Measurements from ENCODE around the gene PYGM.
"Not testable (repeated sequence)": the region's sequence is repeated elsewhere in the genome, so short reads cannot be mapped to it uniquely, and the experiment has no call there.

Gene PYGM

GRCh38 chr11:64714666-64715065, 45.1 kb downstream of the PYGM start:
- no peak for DNase-seq

GRCh38 chr11:64713781-64714363, 45.9 kb downstream of the PYGM start:
- no peak for DNase-seq

DNA sequence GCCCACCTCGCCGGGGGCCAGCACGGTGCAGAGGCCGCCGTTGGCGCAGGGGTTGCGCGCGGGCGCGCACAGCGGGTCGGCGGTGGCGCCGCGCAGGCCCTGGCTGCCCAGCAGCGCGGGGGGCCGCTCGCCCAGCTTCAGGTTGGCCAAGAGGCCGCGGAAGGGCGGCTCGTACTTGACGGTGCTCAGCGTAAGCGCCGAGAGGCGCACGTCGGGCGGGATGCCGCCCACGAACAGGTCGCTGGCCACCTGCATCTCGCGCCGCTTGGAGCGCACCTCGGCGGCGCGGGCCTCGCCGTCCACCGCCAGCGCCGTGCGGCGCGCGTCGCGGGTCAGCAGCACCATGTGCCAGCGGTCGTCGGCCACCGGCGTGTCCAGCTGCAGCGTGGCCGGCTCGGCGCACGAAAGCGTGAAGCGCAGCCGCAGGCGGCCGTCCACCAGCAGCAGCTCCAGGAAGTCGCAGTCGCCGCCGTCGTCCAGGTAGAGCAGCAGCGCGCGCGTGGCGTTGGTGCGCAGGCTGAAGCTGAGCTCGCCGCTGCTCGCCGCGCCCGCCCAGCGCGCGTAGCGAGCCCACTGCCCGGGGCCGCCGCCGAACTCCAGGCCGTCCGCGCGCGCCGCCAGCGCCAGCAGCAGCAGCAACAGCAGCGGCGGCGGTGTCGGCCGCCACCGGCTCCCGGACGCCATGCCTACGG, 46.6 kb downstream of the PYGM start:
- no peak for DNase-seq

DNA sequence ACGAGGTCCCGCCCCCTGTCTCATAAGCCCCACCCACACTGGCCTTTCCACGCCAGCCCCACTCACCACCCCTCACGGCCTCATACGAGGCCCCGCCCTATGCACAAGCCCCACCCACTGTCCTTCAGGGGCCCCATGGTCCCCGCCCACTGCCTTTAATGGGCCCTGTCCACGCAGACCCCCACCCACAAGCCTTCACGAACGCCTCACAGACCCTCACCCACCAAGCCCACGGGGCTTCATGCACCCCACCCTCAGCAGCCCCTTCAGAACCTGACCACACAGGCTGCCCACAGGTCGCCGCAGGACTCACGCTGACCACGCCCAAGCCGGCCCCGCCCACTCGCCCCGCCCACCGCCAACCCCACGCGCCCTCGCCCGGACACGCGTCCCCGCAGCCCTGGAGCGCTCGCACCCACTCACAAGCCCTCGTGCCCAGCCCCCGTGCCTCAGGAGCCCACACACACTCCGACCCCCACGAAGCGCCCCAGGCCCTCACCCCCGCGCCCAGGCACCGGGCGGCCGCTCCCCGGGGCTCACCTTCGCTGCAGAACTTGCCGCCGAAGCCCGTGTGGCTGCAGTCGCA, 47.3 kb downstream of the PYGM start:
- no peak for DNase-seq

DNA sequence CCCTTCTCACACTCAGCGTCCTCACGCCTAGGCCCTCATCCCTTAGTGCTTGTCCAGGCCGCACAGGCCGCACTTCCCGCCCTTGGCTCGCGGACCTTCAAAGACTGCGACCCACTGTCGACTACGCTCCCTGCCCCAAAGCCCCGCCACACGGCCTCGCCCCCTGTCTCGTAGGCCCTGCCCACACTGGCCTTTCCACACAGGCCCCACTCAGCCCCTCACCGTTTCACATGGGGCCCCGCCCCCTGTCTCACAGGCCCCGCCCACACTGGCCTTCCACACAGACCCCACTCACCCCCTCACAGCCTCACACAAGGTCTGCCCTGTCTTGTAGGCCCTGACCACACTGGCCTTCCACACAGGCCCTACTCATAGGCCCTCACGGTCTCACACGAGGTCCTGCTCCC, 47.8 kb downstream of the PYGM start:
- DNase-seq = no peak

- DNase-seq = no peak
These were observed 48.4 kb downstream of the PYGM start for GRCh38 chr11:64711138-64711955.

DNA sequence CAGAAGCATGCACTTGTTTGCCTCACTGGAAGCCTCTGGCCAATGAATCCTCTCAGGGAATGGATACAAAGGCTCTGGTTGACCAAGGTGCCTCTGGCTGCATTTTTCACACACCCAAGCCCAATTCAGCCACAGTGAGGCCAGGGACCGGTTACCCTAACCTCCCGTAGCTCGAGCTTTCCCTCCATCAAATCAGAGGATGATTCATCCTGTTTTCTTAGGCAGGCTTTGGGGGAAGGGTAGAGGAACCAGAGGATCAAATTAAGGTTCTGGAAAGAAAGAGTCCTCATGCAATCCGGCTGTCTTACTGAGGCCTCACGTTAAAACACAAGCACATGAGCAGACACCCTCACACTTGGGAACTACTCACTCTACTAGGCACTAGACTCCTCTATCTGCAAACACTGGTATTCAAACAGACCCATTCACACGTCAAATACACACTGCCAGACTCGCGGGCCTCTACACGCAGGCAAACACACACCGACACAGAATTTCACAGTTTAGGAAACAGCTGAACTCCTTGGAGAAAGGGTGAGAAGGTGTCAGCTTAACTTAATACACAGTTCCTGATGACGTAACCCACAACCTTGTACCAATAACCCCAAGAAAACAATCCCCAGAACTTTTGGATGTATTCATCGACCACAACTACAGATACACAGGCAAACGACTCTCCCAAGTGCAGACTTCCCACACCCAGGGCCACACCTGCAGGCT, 49.2 kb downstream of the PYGM start:
- no peak for DNase-seq

- no peak for DNase-seq
These were observed 54.3 kb downstream of the PYGM start for GRCh38 chr11:64705501-64705900.

- DNase-seq = no peak
These were observed 56.7 kb downstream of the PYGM start for GRCh38 chr11:64703048-64703447.

- not testable (repeated sequence) for DNase-seq
These were observed 57.8 kb downstream of the PYGM start for GRCh38 chr11:64701956-64702355.

GRCh38 chr11:64698427-64698826, 61.3 kb downstream of the PYGM start:
- DNase-seq = no peak

- no peak for DNase-seq
These were observed 62.0 kb downstream of the PYGM start for GRCh38 chr11:64697663-64698375.
